ENCODE results near the gene PTTG1.

DNA sequence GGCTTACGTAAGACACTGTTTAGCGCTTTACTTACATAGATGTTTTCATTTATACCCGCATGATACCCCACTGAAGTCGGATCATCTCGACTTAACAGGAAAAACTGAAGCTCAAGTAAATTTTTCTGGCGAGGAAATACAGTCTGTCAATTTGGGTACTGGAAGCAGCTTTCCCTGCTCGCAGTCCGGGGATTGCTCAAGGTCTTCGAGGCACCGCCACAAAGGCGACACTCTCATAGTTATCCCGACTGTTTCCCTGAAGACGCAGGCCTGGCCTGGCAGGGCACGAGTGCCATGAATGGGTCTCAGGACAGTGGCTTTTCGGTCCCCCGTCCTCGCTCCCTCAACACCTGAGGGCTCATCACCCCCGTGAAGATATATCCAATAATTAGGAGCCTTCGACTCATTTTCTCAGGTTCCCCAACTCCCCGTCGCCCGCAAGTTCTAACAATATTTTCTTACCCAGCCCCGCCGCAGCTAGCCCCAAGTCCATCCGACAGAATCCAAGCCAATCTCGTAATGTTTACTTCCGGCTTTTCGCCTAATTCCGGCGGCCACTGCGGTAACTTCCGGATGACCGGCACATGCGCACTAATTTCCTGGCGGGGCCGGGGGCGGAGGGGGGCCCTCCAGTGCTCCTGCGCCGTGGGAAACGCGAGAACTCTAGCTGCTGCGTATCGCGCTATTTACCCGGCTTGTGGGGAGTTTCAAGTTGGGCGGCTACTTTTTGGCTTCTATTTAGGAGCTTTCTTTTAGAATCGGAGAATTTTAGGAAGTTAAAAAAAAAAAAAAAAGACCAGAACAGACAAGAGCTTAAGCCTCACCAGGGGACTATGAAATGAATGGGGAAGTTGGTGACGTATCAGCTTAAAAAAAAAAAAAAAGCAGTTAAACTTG, 2.8 kb upstream of the PTTG1 start, which contains the start of gene SLU7:
- TF ChIP-seq POLR2AphosphoS5 (IDR thresholded peaks at IDR 0.05; ENCODE audit: low read depth, low read length) (peak; percentile 69), ATF3 (IDR thresholded peaks at IDR 0.05; ENCODE audit: insufficient read depth, low read depth, low read length) (no peak), CEBPB (IDR thresholded peaks at IDR 0.05; ENCODE audit: low read depth, low read length) (no peak), SIRT6 (IDR thresholded peaks at IDR 0.05; ENCODE audit: low read length) (no peak), EZH2 (IDR thresholded peaks at IDR 0.05; ENCODE audit: low read depth, low read length, severe bottlenecking) (no peak), SP2 (IDR thresholded peaks at IDR 0.05; ENCODE audit: low read length) (no peak), KDM5A (IDR thresholded peaks at IDR 0.05; ENCODE audit: low read length) (no peak), MAFK (IDR thresholded peaks at IDR 0.05; ENCODE audit: low read depth, low read length) (no peak), ATF2 (IDR thresholded peaks at IDR 0.05; ENCODE audit: low read length) (no peak), SIX5 (IDR thresholded peaks at IDR 0.05; ENCODE audit: low read depth, low read length) (no peak), CBX5 (IDR thresholded peaks at IDR 0.05; ENCODE audit: low read depth, low read length) (no peak)
- TF ChIP-seq, protein P1, sequence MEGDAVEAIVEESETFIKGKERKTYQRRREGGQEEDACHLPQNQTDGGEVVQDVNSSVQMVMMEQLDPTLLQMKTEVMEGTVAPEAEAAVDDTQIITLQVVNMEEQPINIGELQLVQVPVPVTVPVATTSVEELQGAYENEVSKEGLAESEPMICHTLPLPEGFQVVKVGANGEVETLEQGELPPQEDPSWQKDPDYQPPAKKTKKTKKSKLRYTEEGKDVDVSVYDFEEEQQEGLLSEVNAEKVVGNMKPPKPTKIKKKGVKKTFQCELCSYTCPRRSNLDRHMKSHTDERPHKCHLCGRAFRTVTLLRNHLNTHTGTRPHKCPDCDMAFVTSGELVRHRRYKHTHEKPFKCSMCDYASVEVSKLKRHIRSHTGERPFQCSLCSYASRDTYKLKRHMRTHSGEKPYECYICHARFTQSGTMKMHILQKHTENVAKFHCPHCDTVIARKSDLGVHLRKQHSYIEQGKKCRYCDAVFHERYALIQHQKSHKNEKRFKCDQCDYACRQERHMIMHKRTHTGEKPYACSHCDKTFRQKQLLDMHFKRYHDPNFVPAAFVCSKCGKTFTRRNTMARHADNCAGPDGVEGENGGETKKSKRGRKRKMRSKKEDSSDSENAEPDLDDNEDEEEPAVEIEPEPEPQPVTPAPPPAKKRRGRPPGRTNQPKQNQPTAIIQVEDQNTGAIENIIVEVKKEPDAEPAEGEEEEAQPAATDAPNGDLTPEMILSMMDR (IDR thresholded peaks at IDR 0.05; ENCODE audit: control extremely low read depth in 1 of 3, insufficient read depth in 1 of 3, low read depth in 1 of 3, low read length in 3 of 3) = no peak
